Measurements from ENCODE around the gene NKX1-2.

The NKX1-2 gene

DNA sequence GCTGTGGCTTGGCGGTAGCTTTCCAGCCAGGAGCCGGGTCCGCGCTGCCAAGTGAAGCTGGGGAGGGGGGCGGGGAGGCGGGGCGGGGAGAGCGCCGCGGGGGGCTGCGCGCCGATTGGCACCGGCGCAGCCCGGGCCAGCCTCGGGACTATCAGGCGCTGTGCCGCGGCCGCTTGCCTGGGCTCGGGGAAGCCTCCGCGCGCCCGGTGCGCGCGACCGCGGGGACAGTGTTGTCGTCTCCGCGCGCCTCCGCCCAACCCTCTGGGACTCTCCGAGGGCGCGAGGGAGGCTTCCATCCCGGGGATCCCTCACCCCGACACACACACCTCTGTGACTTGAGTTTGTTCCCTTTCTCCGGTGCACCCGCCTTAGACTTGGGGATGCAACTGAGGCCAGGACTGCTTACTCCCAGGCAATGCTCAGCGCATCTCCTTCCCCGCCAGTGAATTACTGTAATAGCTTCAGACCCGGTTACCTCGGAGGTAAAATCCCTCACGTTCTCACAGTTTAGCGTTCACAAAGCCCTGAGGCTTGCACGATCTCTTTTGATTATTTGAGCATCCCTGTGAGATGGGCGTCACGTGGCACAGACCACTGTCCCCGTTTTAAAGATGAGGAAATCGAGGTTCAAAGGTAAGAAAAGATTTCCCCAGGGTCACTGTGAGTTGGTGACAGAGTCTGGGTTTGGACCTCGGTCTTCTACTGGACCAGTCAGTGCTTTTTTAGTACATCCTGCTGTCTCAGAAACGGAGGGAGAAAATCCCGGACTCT is at the start of gene NKX1-2:
NKX1-2 (minus strand) TSS at position 24 of the 771 bp plus-strand sequence. CDS start 92 bp downstream, outside the sequence.
- no peak for FAIRE-seq

DNA sequence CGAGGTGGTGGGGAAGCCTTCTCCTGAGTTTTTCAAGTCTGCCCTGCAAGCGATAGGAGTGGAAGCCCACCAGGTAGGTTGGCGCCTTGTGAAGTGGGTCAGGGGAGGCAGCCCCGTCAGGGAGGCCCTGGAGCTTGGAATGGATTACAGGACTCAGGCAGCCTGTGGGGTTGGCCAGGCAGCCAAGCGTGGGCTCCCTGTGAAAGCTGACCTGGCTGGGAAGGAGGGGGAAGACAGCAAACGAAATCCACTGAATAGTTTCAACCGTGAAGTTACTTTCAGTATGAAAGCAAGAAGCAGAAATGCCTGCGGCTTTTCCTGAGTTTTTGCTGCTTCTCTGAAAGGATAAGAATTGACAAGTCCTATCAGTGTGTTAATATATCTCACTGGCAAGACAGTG is 48.2 kb upstream of the NKX1-2 start:
- no peak for FAIRE-seq

- no peak for FAIRE-seq
These were observed 47.5 kb upstream of the NKX1-2 start for GRCh38 chr10:124497196-124497881.

GRCh38 chr10:124496620-124497019 is 46.8 kb upstream of the NKX1-2 start:
- no peak for FAIRE-seq

DNA sequence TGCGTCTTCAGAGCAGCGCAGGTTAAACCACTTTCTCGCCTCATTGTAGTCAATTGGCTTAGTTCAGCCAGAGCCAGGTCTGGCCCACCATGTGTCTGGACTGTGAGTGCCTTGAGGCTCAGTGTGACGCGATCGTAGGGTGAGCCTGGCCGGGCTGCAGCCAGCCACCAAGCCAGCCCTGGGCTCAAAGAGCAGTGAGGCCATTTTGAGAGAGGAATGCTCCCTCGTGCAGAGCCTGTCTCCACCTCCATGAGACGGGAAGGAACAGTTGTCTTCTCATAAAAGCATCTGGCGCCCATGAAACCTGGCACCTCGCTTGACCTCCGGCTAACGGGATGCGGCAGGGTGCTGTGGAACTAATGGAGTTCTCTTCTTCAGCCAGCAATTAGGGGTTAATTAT is 46.3 kb upstream of the NKX1-2 start:
- FAIRE-seq, result no peak

DNA sequence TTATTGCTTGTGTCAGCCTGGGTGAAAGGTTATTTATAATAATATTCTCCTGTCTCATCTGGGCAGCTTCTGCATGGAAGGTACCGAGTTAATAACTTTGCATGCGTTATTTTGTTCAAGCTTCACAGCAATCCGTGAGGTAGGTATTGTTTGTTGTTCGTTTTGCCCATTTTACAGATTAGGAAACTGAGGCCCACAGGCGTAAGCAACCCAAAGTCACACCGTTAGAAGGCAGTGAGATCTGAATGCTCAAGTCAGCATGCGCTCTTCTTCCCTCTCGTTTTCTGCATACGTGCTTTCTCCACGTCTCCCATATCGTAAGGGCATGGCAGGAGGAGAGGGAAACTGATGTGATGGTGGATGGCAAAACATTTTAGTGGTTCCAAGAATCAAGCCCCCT is 45.9 kb upstream of the NKX1-2 start:
- no peak for FAIRE-seq

DNA sequence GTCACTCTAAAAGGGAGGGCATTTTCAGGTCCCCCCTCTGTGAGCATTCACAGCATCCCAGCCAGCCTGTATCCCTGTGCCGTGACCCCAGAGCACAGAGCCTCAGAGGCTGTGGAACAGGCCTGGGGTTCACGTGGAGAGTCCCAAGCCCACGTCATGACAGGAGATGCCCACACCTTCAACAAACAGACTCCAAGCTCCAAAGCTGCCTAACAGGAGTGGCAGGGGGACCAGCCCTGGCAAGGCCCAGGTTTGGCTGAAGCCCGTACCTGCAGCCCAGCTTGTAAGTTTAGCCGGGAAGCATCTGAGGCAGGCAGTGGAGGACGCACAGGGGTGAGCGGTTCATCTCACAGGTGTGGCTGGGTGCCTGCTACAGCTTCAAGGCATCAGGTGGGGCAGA is 45.3 kb upstream of the NKX1-2 start:
- no peak for FAIRE-seq

- FAIRE-seq, result no peak
These were observed 44.4 kb upstream of the NKX1-2 start for GRCh38 chr10:124494046-124494807.

GRCh38 chr10:124493214-124493882 is 43.5 kb upstream of the NKX1-2 start:
- no peak for FAIRE-seq

- FAIRE-seq, result no peak
These were observed 42.4 kb upstream of the NKX1-2 start for GRCh38 chr10:124492266-124492665.

DNA sequence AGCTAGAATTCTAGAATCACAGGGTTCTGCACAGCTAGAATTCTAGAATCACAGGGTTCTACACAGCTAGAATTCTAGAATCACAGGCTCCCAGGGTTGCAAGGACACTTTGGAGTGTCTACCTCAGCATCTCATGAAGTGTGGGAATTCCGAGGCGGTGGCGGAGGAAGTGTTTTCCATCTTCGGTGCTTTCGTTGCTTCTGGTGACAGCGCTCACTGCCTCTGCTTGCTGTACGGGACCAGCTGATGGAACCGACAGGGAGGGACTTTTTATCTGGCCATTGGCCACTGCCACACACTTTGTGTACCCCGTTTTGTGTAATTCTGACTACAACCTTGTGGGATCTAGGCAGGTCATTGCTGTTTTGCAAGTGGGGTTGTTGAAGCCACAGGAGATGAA is 41.3 kb upstream of the NKX1-2 start:
- FAIRE-seq, result no peak

DNA sequence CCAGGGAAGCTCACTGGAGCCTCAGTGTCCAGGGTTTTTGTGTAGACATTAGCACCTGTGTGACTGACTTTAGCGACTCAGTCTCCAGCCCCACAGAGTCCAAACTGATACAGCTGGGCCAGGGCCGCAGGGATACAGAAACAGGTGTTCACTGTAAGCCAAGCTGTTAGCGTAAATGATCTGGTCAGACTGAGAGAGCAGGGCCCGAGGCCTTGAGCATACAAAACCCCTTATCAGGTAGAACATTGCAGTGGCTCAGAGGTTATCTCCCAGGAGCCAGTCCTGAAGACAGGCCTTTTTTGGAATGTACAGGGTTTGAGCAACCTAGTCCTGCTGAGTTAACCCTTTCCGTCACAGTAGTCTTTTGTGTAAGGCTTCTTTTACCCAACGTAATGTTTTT is 36.8 kb upstream of the NKX1-2 start:
- no peak for FAIRE-seq

DNA sequence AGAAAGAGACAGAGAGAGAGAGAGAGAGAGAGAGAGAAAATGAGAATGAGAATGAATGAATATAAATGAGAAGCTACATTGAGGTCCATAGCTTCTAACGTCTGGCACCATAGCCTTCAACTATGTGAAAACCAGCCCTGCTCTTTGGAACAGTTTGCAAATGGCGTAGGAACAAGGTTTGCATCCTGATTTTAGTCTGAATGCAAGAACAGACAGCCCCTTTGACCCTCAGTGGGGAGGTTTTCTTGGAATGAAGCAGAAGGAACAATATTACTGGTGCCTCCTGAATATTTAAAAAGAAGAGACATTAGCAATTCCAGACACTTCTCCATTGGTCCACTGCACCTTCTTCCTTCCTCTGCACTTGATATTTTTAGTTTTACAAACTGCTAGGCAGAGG is 34.8 kb upstream of the NKX1-2 start:
- FAIRE-seq, result no peak

- FAIRE-seq, result no peak
These were observed 34.2 kb upstream of the NKX1-2 start for GRCh38 chr10:124484031-124484430.

GRCh38 chr10:124482876-124483275 is 33.0 kb upstream of the NKX1-2 start:
- no peak for FAIRE-seq

DNA sequence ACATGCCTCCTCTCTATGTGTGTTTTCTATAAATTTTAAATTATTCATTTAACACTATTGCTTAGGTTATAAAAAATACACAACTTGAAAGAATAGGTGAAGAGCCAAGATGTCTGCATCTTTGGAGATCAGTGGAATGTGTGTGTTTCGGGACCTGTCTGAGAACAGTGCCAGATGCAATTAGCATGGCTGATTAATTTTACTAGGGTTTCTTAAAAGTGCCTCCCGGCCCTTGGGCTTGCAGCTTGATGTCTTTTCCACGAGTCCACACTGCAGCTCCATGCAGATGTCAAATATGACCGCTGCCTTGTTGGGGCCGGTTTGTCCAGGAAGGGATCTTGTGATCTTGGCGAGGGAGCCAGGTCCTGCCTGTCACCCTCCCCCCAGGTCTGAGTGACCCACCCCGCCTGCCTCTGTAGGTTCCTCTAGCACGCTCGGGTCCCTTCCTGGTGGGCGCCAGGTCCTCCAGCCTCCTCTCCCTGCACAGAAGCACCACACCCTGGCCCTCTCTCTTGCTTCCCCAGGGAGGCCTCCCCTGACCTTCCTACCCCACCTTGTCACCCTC is 32.5 kb upstream of the NKX1-2 start:
- no peak for FAIRE-seq

DNA sequence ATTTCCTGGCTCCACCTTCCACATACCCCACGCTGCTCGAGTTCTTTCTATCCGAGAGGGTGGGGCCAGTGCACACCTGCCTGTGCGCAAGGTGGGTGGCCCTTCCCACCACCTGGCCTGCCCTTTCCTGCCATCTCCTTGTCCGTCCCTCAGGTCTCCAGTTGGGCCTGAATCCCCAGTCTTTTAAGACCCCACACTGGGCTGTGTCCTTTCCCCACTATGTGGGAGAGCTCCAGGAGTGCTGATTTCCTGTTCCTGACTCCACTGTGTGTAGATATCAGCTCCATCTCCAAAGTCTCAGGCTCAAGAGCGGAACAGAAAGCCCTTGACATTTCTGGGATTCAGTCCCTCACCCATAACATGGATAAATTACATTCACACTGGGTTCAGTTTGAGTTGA is 31.9 kb upstream of the NKX1-2 start:
- FAIRE-seq, result no peak

GRCh38 chr10:124480860-124481259 is 31.0 kb upstream of the NKX1-2 start:
- no peak for FAIRE-seq

DNA sequence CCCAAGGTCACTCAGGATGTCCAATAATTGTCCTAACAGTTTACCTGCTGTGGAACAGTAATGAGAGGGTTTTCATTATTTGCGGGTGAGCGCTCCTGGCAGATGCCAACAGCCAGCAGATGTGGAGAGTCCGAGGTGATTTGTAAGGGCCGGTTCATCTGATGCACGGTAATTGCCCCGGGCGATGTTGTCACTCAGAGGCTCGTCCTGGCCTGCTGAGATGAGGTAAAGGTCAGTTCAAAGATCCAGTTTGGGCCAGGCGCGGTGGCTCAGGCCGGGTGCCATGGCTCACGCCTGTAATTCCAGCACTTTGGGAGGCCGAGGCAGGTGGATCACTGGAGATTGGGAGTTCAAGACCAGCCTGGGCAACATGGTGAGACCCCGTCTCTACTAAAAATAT is 28.7 kb upstream of the NKX1-2 start:
- FAIRE-seq, result no peak

GRCh38 chr10:124477614-124478363 is 28.0 kb upstream of the NKX1-2 start:
- FAIRE-seq, result no peak

GRCh38 chr10:124476043-124476725 is 26.3 kb upstream of the NKX1-2 start:
- FAIRE-seq, result no peak
